Measurements from ENCODE around the gene GALNT9. TPM values are rescaled to one million over a fixed set of nuclear protein-coding genes. Genes with fewer than 3 reads are reported as not detected.

GALNT9 gene
- total and polyA plus RNA-seq, 2 donors (not counting 1 experiment from before 2014, with no cell fraction given): 0.71 to 2.4 TPM

DNA sequence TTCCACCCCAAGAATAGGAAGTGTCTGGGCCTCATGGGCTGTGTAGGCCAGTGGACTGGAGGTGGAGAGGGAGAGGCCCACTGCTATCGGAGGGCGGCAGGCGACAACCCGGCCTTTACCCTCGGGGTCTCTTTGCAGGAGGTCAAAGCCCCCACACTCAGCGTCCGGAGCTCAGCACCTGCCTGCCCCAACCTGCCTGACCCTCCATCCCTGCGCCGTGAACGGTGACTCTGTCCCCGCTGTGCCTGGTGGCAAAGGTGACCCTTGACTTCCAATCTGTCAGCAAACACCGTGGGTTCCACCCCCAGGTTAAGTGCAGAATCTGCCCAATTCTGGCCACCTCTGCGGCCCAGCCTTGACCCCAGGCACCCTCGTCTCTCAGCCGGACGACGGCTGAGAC, 15.7 kb upstream of the GALNT9 start:
- no peak for DNase-seq
- Mint-ChIP-seq H3K4me1 (no peaks in the 10 kb centered on the region), H3K4me3 (no peak overlapping the region), H3K27me3 (peaks cover 8% of the 10 kb centered on the region), H3K9me3 (ENCODE audit: insufficient read depth) (no peaks in the 10 kb centered on the region), H3K27ac (no peak overlapping the region)
- no peaks in the 10 kb centered on the region for H4K20me1 ChIP-seq (ENCODE audit: control insufficient read depth, insufficient read depth, low read length, poor library complexity, severe bottlenecking)
- ChIA-PET CTCF (no interaction called here), POLR2A (no interaction called here)
- H3K27ac ChIP-seq (ENCODE audit: low read length in 2 of 2): no peak overlapping the region
- no peak overlapping the region for H2AFZ ChIP-seq (ENCODE audit: insufficient read depth, low read depth, low read length, poor library complexity, severe bottlenecking)
- H3K27me3 ChIP-seq (replicated peaks in 1 of 4; ENCODE audit: control extremely low read depth in 1 of 4, control insufficient read depth in 3 of 4, insufficient read depth in 4 of 4, low read length in 3 of 4): no peaks in the 10 kb centered on the region
- no peak for ATAC-seq (ENCODE audit: low read depth)
- H3K9ac ChIP-seq (ENCODE audit: low read length): no peak overlapping the region
- intact Hi-C loops (cut with micrococcal nuclease): no loop called here
- no peak overlapping the region for H3K4me2 ChIP-seq (replicated peaks; ENCODE audit: low read depth, low read length, poor library complexity, severe bottlenecking)
- TF ChIP-seq, protein P1, sequence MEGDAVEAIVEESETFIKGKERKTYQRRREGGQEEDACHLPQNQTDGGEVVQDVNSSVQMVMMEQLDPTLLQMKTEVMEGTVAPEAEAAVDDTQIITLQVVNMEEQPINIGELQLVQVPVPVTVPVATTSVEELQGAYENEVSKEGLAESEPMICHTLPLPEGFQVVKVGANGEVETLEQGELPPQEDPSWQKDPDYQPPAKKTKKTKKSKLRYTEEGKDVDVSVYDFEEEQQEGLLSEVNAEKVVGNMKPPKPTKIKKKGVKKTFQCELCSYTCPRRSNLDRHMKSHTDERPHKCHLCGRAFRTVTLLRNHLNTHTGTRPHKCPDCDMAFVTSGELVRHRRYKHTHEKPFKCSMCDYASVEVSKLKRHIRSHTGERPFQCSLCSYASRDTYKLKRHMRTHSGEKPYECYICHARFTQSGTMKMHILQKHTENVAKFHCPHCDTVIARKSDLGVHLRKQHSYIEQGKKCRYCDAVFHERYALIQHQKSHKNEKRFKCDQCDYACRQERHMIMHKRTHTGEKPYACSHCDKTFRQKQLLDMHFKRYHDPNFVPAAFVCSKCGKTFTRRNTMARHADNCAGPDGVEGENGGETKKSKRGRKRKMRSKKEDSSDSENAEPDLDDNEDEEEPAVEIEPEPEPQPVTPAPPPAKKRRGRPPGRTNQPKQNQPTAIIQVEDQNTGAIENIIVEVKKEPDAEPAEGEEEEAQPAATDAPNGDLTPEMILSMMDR (IDR thresholded peaks at IDR 0.05): no peak
- no peak for TF ChIP-seq EZH2 (IDR thresholded peaks at IDR 0.05; ENCODE audit: borderline replicate concordance, insufficient read depth, low read depth, low read length, poor library complexity, severe bottlenecking)
- H3K9me3 ChIP-seq (ENCODE audit: control extremely low read depth in 1 of 3, control insufficient read depth in 2 of 3, insufficient read depth in 1 of 3, low read length in 2 of 3): peaks cover 0 to 9% (median 3%) of the 10 kb centered on the region in 3 donors
- H3K4me1 ChIP-seq (ENCODE audit: control insufficient read depth in 2 of 2, insufficient read depth in 2 of 2, low read length in 2 of 2): no peaks in the 10 kb centered on the region
- H3K36me3 ChIP-seq (replicated peaks in 1 of 2; ENCODE audit: control extremely low read depth in 1 of 2, control insufficient read depth in 1 of 2, extremely low read depth in 1 of 2, insufficient read depth in 2 of 2, low read length in 1 of 2): no peaks in the 10 kb centered on the region
- WGBS (ENCODE audit: insufficient coverage): 89% methylated on average over 12 of the region's 17 CpGs
- H3K79me2 ChIP-seq (ENCODE audit: control insufficient read depth, insufficient read depth, low read length): no peaks in the 10 kb centered on the region
- no peak overlapping the region for H3K4me3 ChIP-seq (ENCODE audit: control extremely low read depth in 1 of 5, extremely low read depth in 1 of 5, insufficient read depth in 1 of 5, low read depth in 2 of 5, low read length in 4 of 5)

DNA sequence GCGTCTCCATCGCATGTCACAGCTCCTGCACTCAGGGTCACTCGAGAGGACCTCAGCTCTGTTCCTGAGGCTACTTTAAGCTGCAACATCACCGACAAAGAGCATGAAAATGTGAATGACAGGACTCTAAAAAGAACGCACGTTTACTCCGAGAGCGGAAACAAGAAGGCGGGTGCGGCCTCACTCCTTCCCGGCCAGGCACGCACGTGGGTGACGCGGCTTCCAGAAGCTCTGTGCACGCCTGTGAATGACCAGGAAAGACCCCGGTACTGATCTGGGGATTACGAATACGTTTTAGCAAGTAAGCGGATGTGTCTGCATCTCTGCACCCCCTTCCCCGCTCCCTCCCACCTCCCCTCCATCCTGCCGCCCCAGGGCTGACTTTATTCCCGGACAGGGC, 15.2 kb upstream of the GALNT9 start:
- no peak for TF ChIP-seq EZH2 (IDR thresholded peaks at IDR 0.05; ENCODE audit: borderline replicate concordance, insufficient read depth, low read depth, low read length, poor library complexity, severe bottlenecking)
- TF ChIP-seq, protein P1 (IDR thresholded peaks at IDR 0.05): no peak
- no peak overlapping the region for H3K27ac Mint-ChIP-seq
- Histone ChIP-seq H2AFZ (ENCODE audit: insufficient read depth, low read depth, low read length, poor library complexity, severe bottlenecking) (no peak overlapping the region), H3K4me3 (ENCODE audit: control extremely low read depth in 1 of 5, extremely low read depth in 1 of 5, insufficient read depth in 1 of 5, low read depth in 2 of 5, low read length in 4 of 5) (no peak overlapping the region), H4K20me1 (ENCODE audit: control insufficient read depth, insufficient read depth, low read length, poor library complexity, severe bottlenecking) (no peaks in the 10 kb centered on the region), H3K36me3 (replicated peaks in 1 of 2; ENCODE audit: control extremely low read depth in 1 of 2, control insufficient read depth in 1 of 2, extremely low read depth in 1 of 2, insufficient read depth in 2 of 2, low read length in 1 of 2) (no peaks in the 10 kb centered on the region), H3K9ac (ENCODE audit: low read length) (no peak overlapping the region), H3K4me2 (replicated peaks; ENCODE audit: low read depth, low read length, poor library complexity, severe bottlenecking) (no peak overlapping the region), H3K27me3 (replicated peaks in 1 of 4; ENCODE audit: control extremely low read depth in 1 of 4, control insufficient read depth in 3 of 4, insufficient read depth in 4 of 4, low read length in 3 of 4) (peaks cover 0 to 5% (median 0%) of the 10 kb centered on the region in 4 experiments), H3K27ac (ENCODE audit: low read length in 2 of 2) (no peak overlapping the region), H3K4me1 (ENCODE audit: control insufficient read depth in 2 of 2, insufficient read depth in 2 of 2, low read length in 2 of 2) (no peaks in the 10 kb centered on the region), H3K9me3 (ENCODE audit: control extremely low read depth in 1 of 3, control insufficient read depth in 2 of 3, insufficient read depth in 1 of 3, low read length in 2 of 3) (peaks cover 0 to 9% (median 3%) of the 10 kb centered on the region in 3 donors), H3K79me2 (ENCODE audit: control insufficient read depth, insufficient read depth, low read length) (no peaks in the 10 kb centered on the region)
- CTCF ChIA-PET: no interaction called here
- intact Hi-C loops (cut with micrococcal nuclease): no loop called here
- POLR2A ChIA-PET: no interaction called here
- 90% methylated on average over 22 of the region's 23 CpGs for WGBS (ENCODE audit: insufficient coverage)
- H3K27me3 Mint-ChIP-seq: peaks cover 8% of the 10 kb centered on the region
- H3K4me1 Mint-ChIP-seq: no peaks in the 10 kb centered on the region
- no peak for ATAC-seq (ENCODE audit: low read depth)
- H3K9me3 Mint-ChIP-seq (ENCODE audit: insufficient read depth): no peaks in the 10 kb centered on the region
- no peak for DNase-seq
- H3K4me3 Mint-ChIP-seq: no peak overlapping the region

All from B cell (primary cell).